Trophoblast cell (in vitro differentiated cells and primary cell): Measurements from ENCODE around the gene DNALI1.

Experiments
- DNase-seq, 2 donors: peaks; one replicate each; pipeline ENCODE4 v3.0.0-alpha.2; 2016
- H2AFZ ChIP-seq: 2 replicates; pipeline ENCODE4 v1.6.1; 2013; ENCODE audit warnings: low read length, moderate library complexity, mild to moderate bottlenecking; ENCODE audit not compliant: insufficient read depth, poor library complexity
- H2AK5ac ChIP-seq: 2 replicates; pipeline ENCODE4 v1.6.1; 2013; ENCODE audit warnings: mild to moderate bottlenecking, low read length
- H2BK120ac ChIP-seq: 2 replicates; pipeline ENCODE4 v1.6.1; 2013; ENCODE audit warnings: low read length, mild to moderate bottlenecking, moderate library complexity; ENCODE audit not compliant: insufficient read depth, poor library complexity
- H2BK12ac ChIP-seq: 2 replicates; pipeline ENCODE4 v1.6.1; 2013; ENCODE audit warnings: mild to moderate bottlenecking, low read length, moderate library complexity
- H2BK5ac ChIP-seq: 2 replicates; pipeline ENCODE4 v1.6.1; 2013; ENCODE audit warnings: low read length, low read depth, moderate library complexity, mild to moderate bottlenecking; ENCODE audit not compliant: poor library complexity
- H3K14ac ChIP-seq: 2 replicates; pipeline ENCODE4 v1.6.1; 2013; ENCODE audit warnings: mild to moderate bottlenecking, low read length
- H3K18ac ChIP-seq: 2 replicates; pipeline ENCODE4 v1.6.1; 2013; ENCODE audit warnings: mild to moderate bottlenecking, low read length
- H3K23ac ChIP-seq: 2 replicates; pipeline ENCODE4 v1.6.1; 2013; ENCODE audit warnings: low read length
- H3K27ac ChIP-seq: 2 replicates; pipeline ENCODE4 v1.5.1; 2013; ENCODE audit warnings: low read depth, mild to moderate bottlenecking, inconsistent platforms, low read length, moderate library complexity
- H3K27me3 ChIP-seq: 2 replicates; pipeline ENCODE4 v1.6.1; 2013; ENCODE audit warnings: inconsistent platforms, mild to moderate bottlenecking, low read length, moderate library complexity; ENCODE audit not compliant: insufficient read depth
- H3K36me3 ChIP-seq, 2 experiments: 1 replicate in 1 of 2; 2 replicates in 1 of 2; pipeline ENCODE4 v1.6.1; 2013; ENCODE audit warnings: low read length in 2 of 2, mild to moderate bottlenecking in 2 of 2, moderate library complexity in 1 of 2; ENCODE audit not compliant: insufficient read depth in 2 of 2, control insufficient read depth in 1 of 2
- H3K4ac ChIP-seq: 2 replicates; pipeline ENCODE4 v1.6.1; 2013; ENCODE audit warnings: low read depth, mild to moderate bottlenecking, low read length, moderate library complexity
- H3K4me1 ChIP-seq, 2 experiments: 1 replicate in 1 of 2; 2 replicates in 1 of 2; pipeline ENCODE4 v1.6.1; 2013; ENCODE audit warnings: low read length in 2 of 2, mild to moderate bottlenecking in 2 of 2, moderate library complexity in 1 of 2; ENCODE audit not compliant: insufficient read depth in 2 of 2, control insufficient read depth in 1 of 2
- H3K4me2 ChIP-seq: 2 replicates; pipeline ENCODE4 v1.6.1; 2013; ENCODE audit warnings: inconsistent platforms, mild to moderate bottlenecking, low read length, moderate library complexity
- H3K4me3 ChIP-seq: 2 replicates; pipeline ENCODE4 v1.5.1; 2013; ENCODE audit warnings: mild to moderate bottlenecking, low read depth, low read length, inconsistent platforms
- H3K79me1 ChIP-seq: one replicate; pipeline ENCODE4 v1.6.1; 2013; ENCODE audit warnings: low read length
- H3K79me2 ChIP-seq: 2 replicates; pipeline ENCODE4 v1.6.1; 2013; ENCODE audit warnings: low read length, mild to moderate bottlenecking; ENCODE audit not compliant: control insufficient read depth, insufficient read depth, poor library complexity
- H3K9ac ChIP-seq: 2 replicates; pipeline ENCODE4 v1.6.1; 2013; ENCODE audit warnings: mild to moderate bottlenecking, low read length
- H3K9me3 ChIP-seq: 2 replicates; pipeline ENCODE4 v1.6.1; 2013; ENCODE audit warnings: low read depth, mild to moderate bottlenecking, control low read depth, inconsistent platforms, low read length; ENCODE audit not compliant: insufficient read depth
- H4K12ac ChIP-seq: 2 replicates; pipeline ENCODE4 v1.6.1; 2013; ENCODE audit warnings: low read depth, mild to moderate bottlenecking, low read length, moderate library complexity
- H4K8ac ChIP-seq: 2 replicates; pipeline ENCODE4 v1.6.1; 2013; ENCODE audit warnings: low read depth, mild to moderate bottlenecking, low read length, moderate library complexity
- H4K91ac ChIP-seq: one replicate; pipeline ENCODE4 v1.6.1; 2013; ENCODE audit warnings: low read depth, mild to moderate bottlenecking, low read length, moderate library complexity
- WGBS: extraction: QIAGEN DNeasy Blood & Tissue Kit; methylation state at CpG from one replicate; pipeline ENCODE4 v1.1.7; 2013; ENCODE audit warnings: missing lambda C conversion rate; ENCODE audit not compliant: insufficient read length, insufficient coverage; ENCODE audit errors: extremely low coverage; 5-methylcytosine and 5-hydroxymethylcytosine counted together

The DNALI1 gene

DNA sequence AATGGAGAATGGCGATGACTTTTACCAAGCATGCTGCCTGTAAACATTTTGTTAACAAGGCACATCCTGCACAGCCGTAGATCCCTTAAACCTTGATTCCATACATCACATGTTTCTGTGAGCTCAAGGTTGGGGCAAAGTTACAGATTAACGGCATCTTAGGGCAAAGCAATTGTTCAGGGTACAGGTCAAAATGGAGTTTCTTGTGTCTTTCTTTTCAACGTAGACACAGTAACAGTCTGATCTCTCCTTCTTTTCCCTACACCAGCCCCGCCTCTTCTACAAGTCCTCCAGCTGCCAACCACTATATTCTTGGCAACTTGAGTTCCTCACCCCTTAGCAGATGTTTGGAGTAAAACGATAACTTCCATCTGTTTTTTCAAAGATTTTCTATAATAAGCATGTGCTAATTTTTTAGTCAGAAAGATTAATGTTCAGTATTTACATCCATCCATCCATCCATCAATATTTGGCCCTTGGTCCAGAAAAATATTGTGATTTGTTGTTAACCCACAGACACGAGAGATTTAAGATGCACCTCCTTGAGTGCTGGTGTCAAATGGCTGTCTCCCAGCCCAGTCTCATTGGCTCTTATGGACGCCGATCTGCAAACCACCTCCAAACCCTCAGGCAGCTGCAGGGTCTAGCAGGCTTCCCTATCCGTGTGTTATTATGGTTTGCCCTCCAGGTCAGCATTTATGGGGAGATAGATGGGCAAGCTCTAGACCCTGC is 3.8 kb downstream of the DNALI1 start:
- H2AK5ac ChIP-seq = no peak overlapping the region
- peaks cover 3 to 15% of the 10 kb centered on the region in 2 experiments for H3K36me3 ChIP-seq
- H4K8ac ChIP-seq = no peak overlapping the region
- no peak overlapping the region for H4K91ac ChIP-seq
- peaks cover 3 to 6% of the 10 kb centered on the region in 2 experiments for H3K4me1 ChIP-seq
- H3K23ac ChIP-seq = no peak overlapping the region
- H3K27ac ChIP-seq = no peak overlapping the region
- no peak overlapping the region for H3K9ac ChIP-seq
- H3K4me3 ChIP-seq = no peak overlapping the region
- no peak for DNase-seq
- no peak overlapping the region for H2BK120ac ChIP-seq
- peaks cover 2% of the 10 kb centered on the region for H3K79me1 ChIP-seq
- H3K9me3 ChIP-seq = no peaks in the 10 kb centered on the region
- no peak overlapping the region for H3K4me2 ChIP-seq
- no peak overlapping the region for H4K12ac ChIP-seq
- no peak overlapping the region for H2BK12ac ChIP-seq
- H3K14ac ChIP-seq = no peak overlapping the region
- no peak overlapping the region for H2AFZ ChIP-seq
- H3K79me2 ChIP-seq = no peaks in the 10 kb centered on the region
- no peak overlapping the region for H2BK5ac ChIP-seq
- no peaks in the 10 kb centered on the region for H3K27me3 ChIP-seq
- H3K18ac ChIP-seq = no peak overlapping the region
- no peak overlapping the region for H3K4ac ChIP-seq
- WGBS = no CpG with 5 or more reads among the region's 10 CpGs

GRCh38 chr1:37561133-37562132 is 4.7 kb downstream of the DNALI1 start:
- no CpG with 5 or more reads among the region's 21 CpGs for WGBS
- Histone ChIP-seq H3K4me2 (no peak overlapping the region), H4K12ac (no peak overlapping the region), H4K91ac (no peak overlapping the region), H3K14ac (no peak overlapping the region), H3K79me1 (peaks cover 2% of the 10 kb centered on the region), H3K36me3 (peaks cover 7 to 22% of the 10 kb centered on the region in 2 experiments), H2AFZ (no peak overlapping the region), H3K4me3 (no peak overlapping the region), H2AK5ac (no peak overlapping the region), H3K18ac (no peak overlapping the region), H2BK5ac (no peak overlapping the region), H2BK120ac (no peak overlapping the region), H3K27me3 (no peaks in the 10 kb centered on the region), H3K4me1 (peaks cover 3 to 6% of the 10 kb centered on the region in 2 experiments), H3K9ac (no peak overlapping the region), H3K79me2 (no peaks in the 10 kb centered on the region), H4K8ac (no peak overlapping the region), H3K27ac (no peak overlapping the region), H3K9me3 (no peaks in the 10 kb centered on the region), H3K4ac (no peak overlapping the region), H3K23ac (no peak overlapping the region), H2BK12ac (no peak overlapping the region)
- peak; percentile 33 to 62 for DNase-seq

GRCh38 chr1:37562984-37563383 is 6.2 kb downstream of the DNALI1 start:
- H3K4me1 ChIP-seq = peaks cover 0 to 3% of the 10 kb centered on the region in 2 experiments
- no CpG with 5 or more reads among the region's 1 CpG for WGBS

GRCh38 chr1:37564892-37565291 is 8.2 kb downstream of the DNALI1 start:
- Histone ChIP-seq H3K4me2 (no peak overlapping the region), H3K27me3 (no peaks in the 10 kb centered on the region), H4K8ac (no peak overlapping the region), H3K36me3 (peaks cover 18 to 48% of the 10 kb centered on the region in 2 experiments), H2AFZ (no peak overlapping the region), H3K14ac (no peak overlapping the region), H3K4ac (no peak overlapping the region), H3K4me1 (peaks cover 0 to 3% of the 10 kb centered on the region in 2 experiments), H3K79me1 (no peaks in the 10 kb centered on the region), H2BK5ac (no peak overlapping the region), H3K4me3 (no peak overlapping the region), H2AK5ac (no peak overlapping the region), H2BK12ac (no peak overlapping the region), H3K23ac (no peak overlapping the region), H4K12ac (no peak overlapping the region), H2BK120ac (no peak overlapping the region), H3K18ac (no peak overlapping the region), H3K9me3 (no peaks in the 10 kb centered on the region), H3K9ac (no peak overlapping the region), H3K27ac (no peak overlapping the region), H4K91ac (no peak overlapping the region), H3K79me2 (no peaks in the 10 kb centered on the region)
- no peak for DNase-seq

More at GRCh38 chr1:37562984-37563383, 6.2 kb downstream of the DNALI1 start:
- Histone ChIP-seq H3K4me2 (no peak overlapping the region), H3K9me3 (no peaks in the 10 kb centered on the region), H3K27ac (no peak overlapping the region), H2AFZ (no peak overlapping the region), H3K27me3 (no peaks in the 10 kb centered on the region), H3K36me3 (peaks cover 14 to 36% of the 10 kb centered on the region in 2 experiments), H2BK5ac (no peak overlapping the region), H3K9ac (no peak overlapping the region), H3K14ac (no peak overlapping the region), H4K12ac (no peak overlapping the region), H3K79me1 (no peaks in the 10 kb centered on the region), H2BK120ac (no peak overlapping the region), H4K91ac (no peak overlapping the region), H2AK5ac (no peak overlapping the region), H3K23ac (no peak overlapping the region), H3K79me2 (no peaks in the 10 kb centered on the region), H4K8ac (no peak overlapping the region), H3K4me3 (no peak overlapping the region), H3K18ac (no peak overlapping the region), H2BK12ac (no peak overlapping the region), H3K4ac (no peak overlapping the region)
- no peak for DNase-seq
